ENCODE data around the gene VCY1B.
"Not testable (repeated sequence)": the region's sequence is repeated elsewhere in the genome, so short reads cannot be mapped to it uniquely, and the experiment has no call there.

The VCY1B gene

GRCh38 chrY:14055927-14056326 lies at the start of gene VCY1B:
Gene VCY1B, plus strand, starts transcription at chrY:14056227. Its CDS starts 63 bp downstream, at chrY:14056290.
- not testable (repeated sequence) for DNase-seq

- DNase-seq, result not testable (repeated sequence)
These were observed 44.1 kb upstream of the VCY1B start for GRCh38 chrY:14011916-14012315.

DNA sequence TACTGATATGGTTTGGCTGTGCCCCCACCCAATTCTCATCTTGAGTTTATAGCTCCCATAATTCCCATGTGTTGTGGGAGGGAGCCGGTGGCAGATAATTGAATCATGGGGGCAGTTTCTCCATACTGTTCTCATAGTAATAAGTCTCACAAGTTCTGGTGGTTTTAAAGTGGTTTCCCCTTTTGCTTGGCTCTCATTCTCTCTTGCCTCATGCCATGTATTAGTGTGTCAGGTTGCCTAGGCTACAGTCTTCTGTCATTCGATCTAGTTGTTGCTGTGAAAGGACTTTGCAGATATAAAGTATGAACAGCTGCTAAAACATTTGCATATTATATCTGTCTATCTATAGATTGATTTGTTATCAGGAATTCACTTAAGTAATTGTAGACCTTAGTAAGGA lies 25.6 kb upstream of the VCY1B start:
- not testable (repeated sequence) for DNase-seq

DNA sequence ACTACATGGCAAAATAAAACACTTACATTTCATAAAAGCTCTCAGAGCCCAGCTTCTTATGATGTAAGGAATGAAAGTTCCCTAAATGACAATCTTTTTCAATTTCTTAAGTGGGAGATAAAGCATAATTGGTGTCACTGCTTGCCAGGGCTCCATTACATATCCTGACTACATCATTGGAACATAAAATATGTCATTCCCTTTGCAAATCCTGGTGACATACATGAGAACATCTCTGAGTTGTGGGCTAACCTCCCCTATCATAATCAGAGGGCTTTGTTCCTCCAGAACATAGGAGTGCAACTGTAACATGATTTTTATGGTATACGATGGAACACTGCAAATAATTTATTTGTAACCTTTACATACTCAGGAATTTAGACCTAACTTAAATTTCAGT lies 29.9 kb downstream of the VCY1B start:
- DNase-seq, result no peak
